HEK293 (cell line): ENCODE measurements around the gene MAN1B1.
A peak's percentile ranks its signal among the peaks of the same experiment; 100 is the strongest.

Source experiments
- CTCF ChIA-PET: fragments of 350-600 bp; formaldehyde crosslinking; extraction: SDS; loops from one replicate; lab custom pipeline; 2021; ENCODE audit warnings: antibody characterized with exemption; lab: Yijun Ruan, JAX
- POLR2A ChIA-PET: fragments of 300-600 bp; formaldehyde crosslinking; extraction: SDS; loops from one replicate; lab custom pipeline; 2020; ENCODE audit warnings: antibody characterized with exemption, inconsistent platforms; lab: Yijun Ruan, JAX
- H3K27ac ChIP-seq: fragments of 200-500 bp; sonication (Bioruptor generic); 2 replicates; pipeline ENCODE4 v1.5.1; 2014; ENCODE audit warnings: low read depth, low read length, control low read depth, inconsistent platforms; ENCODE audit errors: extremely low read depth
- H3K36me3 ChIP-seq, 2 experiments: fragments of 200-500 bp in 1 of 2; sonication (Bioruptor generic) in 1 of 2; 1 replicate in 1 of 2; 2 replicates in 1 of 2; pipeline ENCODE4 v1.5.1; 2014 to 2017; ENCODE audit warnings: inconsistent platforms in 2 of 2, low read length in 2 of 2; ENCODE audit not compliant: control insufficient read depth in 2 of 2, insufficient read depth in 1 of 2
- H3K4me1 ChIP-seq: fragments of 200-500 bp; sonication (Bioruptor generic); 2 replicates; pipeline ENCODE4 v1.5.1; 2014; ENCODE audit warnings: mild to moderate bottlenecking, low read length, inconsistent platforms; ENCODE audit not compliant: control insufficient read depth, insufficient read depth
- H3K4me3 ChIP-seq: 2 replicates; pipeline ENCODE4 v1.5.1; 2011; ENCODE audit warnings: low read depth, mild to moderate bottlenecking, control low read depth, low read length, moderate library complexity
- H3K9me3 ChIP-seq: fragments of 200-500 bp; sonication (Bioruptor generic); 2 replicates; pipeline ENCODE4 v1.5.1; 2014; ENCODE audit warnings: low read depth, low read length, inconsistent platforms; ENCODE audit not compliant: control insufficient read depth, insufficient read depth
- MEIS1 ChIP-seq: sonication (generic); formaldehyde crosslinking; IDR thresholded peaks from 2 replicates; pipeline ENCODE4 v1.8.1; 2022; ENCODE audit warnings: missing genetic modification reagents, mild to moderate bottlenecking, borderline replicate concordance
- SCRT2 ChIP-seq: fragments of 450-650 bp; formaldehyde crosslinking; IDR thresholded peaks from 2 replicates; pipeline ENCODE4 v1.5.1; 2016; ENCODE audit warnings: missing biosample characterization, missing genetic modification characterization
- SP3 ChIP-seq: fragments of 450-650 bp; formaldehyde crosslinking; IDR thresholded peaks from 2 replicates; pipeline ENCODE4 v1.5.1; 2016; ENCODE audit warnings: missing biosample characterization, missing genetic modification characterization
- ZFHX2 ChIP-seq: fragments of 450-650 bp; formaldehyde crosslinking; conservative IDR thresholded peaks from 2 replicates; pipeline ENCODE4 v1.5.1; 2016; ENCODE audit warnings: missing biosample characterization, missing genetic modification characterization
- ZNF10 ChIP-seq: fragments of 450-650 bp; formaldehyde crosslinking; IDR thresholded peaks from 2 replicates; pipeline ENCODE4 v1.5.1; 2017; ENCODE audit warnings: missing biosample characterization, missing genetic modification characterization
- ZNF155 ChIP-seq: fragments of 450-650 bp; formaldehyde crosslinking; IDR thresholded peaks from 2 replicates; pipeline ENCODE4 v1.5.1; 2016; ENCODE audit warnings: missing biosample characterization, missing genetic modification characterization
- ZNF274 ChIP-seq, 2 experiments: fragments of 200-500 bp in 1 of 2; fragments of 450-650 bp in 1 of 2; sonication (Bioruptor generic) in 1 of 2; formaldehyde crosslinking in 1 of 2; IDR thresholded peaks; 2 replicates each; pipeline versions ENCODE4 v1.5.1 to v1.6.1; 2014 to 2016; ENCODE audit warnings: borderline replicate concordance in 1 of 2, inconsistent platforms in 1 of 2, low read length in 1 of 2, missing biosample characterization in 1 of 2, missing genetic modification characterization in 1 of 2
- ZNF292 ChIP-seq: fragments of 450-650 bp; formaldehyde crosslinking; IDR thresholded peaks from 2 replicates; pipeline ENCODE4 v1.5.1; 2016; ENCODE audit warnings: low read depth, missing biosample characterization, missing genetic modification characterization, borderline replicate concordance
- ZNF426 ChIP-seq: fragments of 450-650 bp; formaldehyde crosslinking; IDR thresholded peaks from 2 replicates; pipeline ENCODE4 v1.5.1; 2017; ENCODE audit warnings: missing biosample characterization, missing genetic modification characterization, mild to moderate bottlenecking, inconsistent platforms, moderate library complexity
- ZNF510 ChIP-seq: fragments of 450-650 bp; formaldehyde crosslinking; IDR thresholded peaks from 2 replicates; pipeline ENCODE4 v1.5.1; 2018; ENCODE audit warnings: mild to moderate bottlenecking, missing genetic modification characterization, missing biosample characterization; ENCODE audit not compliant: insufficient replicate concordance
- ZNF558 ChIP-seq: fragments of 450-650 bp; formaldehyde crosslinking; IDR thresholded peaks from 2 replicates; pipeline ENCODE4 v1.5.1; 2016; ENCODE audit warnings: missing biosample characterization, missing genetic modification characterization
- ZNF571 ChIP-seq: fragments of 450-650 bp; formaldehyde crosslinking; IDR thresholded peaks from 2 replicates; pipeline ENCODE4 v1.5.0; 2017; ENCODE audit warnings: missing biosample characterization, missing genetic modification characterization
- ZNF585B ChIP-seq: fragments of 450-650 bp; formaldehyde crosslinking; IDR thresholded peaks from 2 replicates; pipeline ENCODE4 v1.5.1; 2016; ENCODE audit warnings: missing biosample characterization, missing genetic modification characterization
- ZNF629 ChIP-seq: fragments of 450-650 bp; formaldehyde crosslinking; IDR thresholded peaks from 2 replicates; pipeline ENCODE4 v1.5.1; 2017; ENCODE audit warnings: missing biosample characterization, missing genetic modification characterization
- ZNF707 ChIP-seq: fragments of 450-650 bp; formaldehyde crosslinking; IDR thresholded peaks from 2 replicates; pipeline ENCODE4 v1.5.1; 2016; ENCODE audit warnings: missing biosample characterization, missing genetic modification characterization
- ZNF837 ChIP-seq: fragments of 450-650 bp; formaldehyde crosslinking; IDR thresholded peaks from 2 replicates; pipeline ENCODE4 v1.5.1; 2016; ENCODE audit warnings: missing biosample characterization, missing genetic modification characterization
- TF ChIP-seq, protein P1 (sequence below): fragments of 450-650 bp; formaldehyde crosslinking; IDR thresholded peaks from 2 replicates; pipeline ENCODE4 v1.5.1; 2016; ENCODE audit warnings: missing biosample characterization, missing genetic modification characterization
- TF ChIP-seq, protein P2 (sequence below): fragments of 450-650 bp; formaldehyde crosslinking; IDR thresholded peaks from 2 replicates; pipeline ENCODE4 v1.5.1; 2017; ENCODE audit warnings: missing biosample characterization, missing genetic modification characterization
- TF ChIP-seq, protein P3 (sequence below): fragments of 450-650 bp; formaldehyde crosslinking; IDR thresholded peaks from 2 replicates; pipeline ENCODE4 v1.5.1; 2016; ENCODE audit warnings: missing biosample characterization, missing genetic modification characterization
- TF ChIP-seq, protein P4 (sequence below): fragments of 450-650 bp; formaldehyde crosslinking; IDR thresholded peaks from 2 replicates; pipeline ENCODE4 v1.5.1; 2016; ENCODE audit warnings: missing biosample characterization, missing genetic modification characterization
- TF ChIP-seq, protein P5 (sequence below): sonication (generic); formaldehyde crosslinking; IDR thresholded peaks from 2 replicates; pipeline ENCODE4 v1.8.1; 2022; ENCODE audit warnings: mild to moderate bottlenecking, moderate library complexity, missing genetic modification reagents
- TF ChIP-seq, protein P6 (sequence below): IDR thresholded peaks from 2 replicates; pipeline ENCODE4 v1.6.1; 2011; ENCODE audit warnings: mild to moderate bottlenecking, low read depth, low read length, borderline replicate concordance
- TF ChIP-seq, protein P7 (sequence below): fragments of 450-650 bp; formaldehyde crosslinking; conservative IDR thresholded peaks from 2 replicates; pipeline ENCODE4 v1.5.1; 2016; ENCODE audit warnings: low read depth, missing biosample characterization, missing genetic modification characterization

Gene MAN1B1

DNA sequence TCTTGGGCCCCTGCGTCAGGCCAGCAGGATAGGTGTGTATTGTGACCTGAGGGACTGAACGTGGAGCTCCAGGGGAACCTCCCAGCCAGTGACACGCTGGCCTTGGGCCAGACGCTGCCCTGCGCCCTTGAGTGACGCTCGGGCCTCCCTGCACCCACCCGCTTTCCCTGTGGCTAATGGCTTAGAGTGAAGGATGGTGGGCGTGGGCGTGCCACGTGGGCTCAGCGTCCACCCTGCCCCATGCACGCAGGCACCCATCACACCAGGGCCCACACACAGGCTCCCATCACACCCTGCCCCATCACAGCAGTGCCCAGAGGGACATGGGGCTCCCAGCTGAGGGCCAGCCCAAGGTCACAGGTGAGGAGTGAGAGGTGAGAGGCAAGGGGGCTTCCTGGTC is 49.8 kb upstream of the MAN1B1 start (continued):
- TF ChIP-seq ZNF571, result no peak
- TF ChIP-seq MEIS1, result no peak
- peak; percentile 95 for TF ChIP-seq ZFHX2 (tag by site-specific recombination)
- no peak for TF ChIP-seq ZNF558 (tag by site-specific recombination)
- TF ChIP-seq ZNF292 (tag by site-specific recombination), result no peak
- no peak for TF ChIP-seq ZNF426
- TF ChIP-seq, protein P1, sequence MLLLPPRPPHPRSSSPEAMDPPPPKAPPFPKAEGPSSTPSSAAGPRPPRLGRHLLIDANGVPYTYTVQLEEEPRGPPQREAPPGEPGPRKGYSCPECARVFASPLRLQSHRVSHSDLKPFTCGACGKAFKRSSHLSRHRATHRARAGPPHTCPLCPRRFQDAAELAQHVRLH (tag by site-specific recombination), result no peak
- TF ChIP-seq ZNF585B, result no peak
- TF ChIP-seq, protein P2, sequence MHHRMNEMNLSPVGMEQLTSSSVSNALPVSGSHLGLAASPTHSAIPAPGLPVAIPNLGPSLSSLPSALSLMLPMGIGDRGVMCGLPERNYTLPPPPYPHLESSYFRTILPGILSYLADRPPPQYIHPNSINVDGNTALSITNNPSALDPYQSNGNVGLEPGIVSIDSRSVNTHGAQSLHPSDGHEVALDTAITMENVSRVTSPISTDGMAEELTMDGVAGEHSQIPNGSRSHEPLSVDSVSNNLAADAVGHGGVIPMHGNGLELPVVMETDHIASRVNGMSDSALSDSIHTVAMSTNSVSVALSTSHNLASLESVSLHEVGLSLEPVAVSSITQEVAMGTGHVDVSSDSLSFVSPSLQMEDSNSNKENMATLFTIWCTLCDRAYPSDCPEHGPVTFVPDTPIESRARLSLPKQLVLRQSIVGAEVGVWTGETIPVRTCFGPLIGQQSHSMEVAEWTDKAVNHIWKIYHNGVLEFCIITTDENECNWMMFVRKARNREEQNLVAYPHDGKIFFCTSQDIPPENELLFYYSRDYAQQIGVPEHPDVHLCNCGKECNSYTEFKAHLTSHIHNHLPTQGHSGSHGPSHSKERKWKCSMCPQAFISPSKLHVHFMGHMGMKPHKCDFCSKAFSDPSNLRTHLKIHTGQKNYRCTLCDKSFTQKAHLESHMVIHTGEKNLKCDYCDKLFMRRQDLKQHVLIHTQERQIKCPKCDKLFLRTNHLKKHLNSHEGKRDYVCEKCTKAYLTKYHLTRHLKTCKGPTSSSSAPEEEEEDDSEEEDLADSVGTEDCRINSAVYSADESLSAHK, result no peak
- TF ChIP-seq, protein P3, sequence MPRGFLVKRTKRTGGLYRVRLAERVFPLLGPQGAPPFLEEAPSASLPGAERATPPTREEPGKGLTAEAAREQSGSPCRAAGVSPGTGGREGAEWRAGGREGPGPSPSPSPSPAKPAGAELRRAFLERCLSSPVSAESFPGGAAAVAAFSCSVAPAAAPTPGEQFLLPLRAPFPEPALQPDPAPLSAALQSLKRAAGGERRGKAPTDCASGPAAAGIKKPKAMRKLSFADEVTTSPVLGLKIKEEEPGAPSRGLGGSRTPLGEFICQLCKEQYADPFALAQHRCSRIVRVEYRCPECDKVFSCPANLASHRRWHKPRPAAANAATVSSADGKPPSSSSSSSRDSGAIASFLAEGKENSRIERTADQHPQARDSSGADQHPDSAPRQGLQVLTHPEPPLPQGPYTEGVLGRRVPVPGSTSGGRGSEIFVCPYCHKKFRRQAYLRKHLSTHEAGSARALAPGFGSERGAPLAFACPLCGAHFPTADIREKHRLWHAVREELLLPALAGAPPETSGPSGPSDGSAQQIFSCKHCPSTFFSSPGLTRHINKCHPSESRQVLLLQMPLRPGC (tag by site-specific recombination), result no peak
- TF ChIP-seq, protein P4, sequence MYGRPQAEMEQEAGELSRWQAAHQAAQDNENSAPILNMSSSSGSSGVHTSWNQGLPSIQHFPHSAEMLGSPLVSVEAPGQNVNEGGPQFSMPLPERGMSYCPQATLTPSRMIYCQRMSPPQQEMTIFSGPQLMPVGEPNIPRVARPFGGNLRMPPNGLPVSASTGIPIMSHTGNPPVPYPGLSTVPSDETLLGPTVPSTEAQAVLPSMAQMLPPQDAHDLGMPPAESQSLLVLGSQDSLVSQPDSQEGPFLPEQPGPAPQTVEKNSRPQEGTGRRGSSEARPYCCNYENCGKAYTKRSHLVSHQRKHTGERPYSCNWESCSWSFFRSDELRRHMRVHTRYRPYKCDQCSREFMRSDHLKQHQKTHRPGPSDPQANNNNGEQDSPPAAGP, result no peak
- no peak for TF ChIP-seq ZNF155
- TF ChIP-seq SP3 (tag by site-specific recombination), result no peak
- no peak for TF ChIP-seq ZNF274 (IDR thresholded peaks at IDR 0.05; ENCODE audit: low read length)
- no peak for TF ChIP-seq ZNF274 (tag by site-specific recombination; IDR thresholded peaks at IDR 0.05; ENCODE audit: borderline replicate concordance)
- TF ChIP-seq SCRT2 (tag by site-specific recombination), result no peak
- no peak for TF ChIP-seq ZNF837
- TF ChIP-seq, protein P5, sequence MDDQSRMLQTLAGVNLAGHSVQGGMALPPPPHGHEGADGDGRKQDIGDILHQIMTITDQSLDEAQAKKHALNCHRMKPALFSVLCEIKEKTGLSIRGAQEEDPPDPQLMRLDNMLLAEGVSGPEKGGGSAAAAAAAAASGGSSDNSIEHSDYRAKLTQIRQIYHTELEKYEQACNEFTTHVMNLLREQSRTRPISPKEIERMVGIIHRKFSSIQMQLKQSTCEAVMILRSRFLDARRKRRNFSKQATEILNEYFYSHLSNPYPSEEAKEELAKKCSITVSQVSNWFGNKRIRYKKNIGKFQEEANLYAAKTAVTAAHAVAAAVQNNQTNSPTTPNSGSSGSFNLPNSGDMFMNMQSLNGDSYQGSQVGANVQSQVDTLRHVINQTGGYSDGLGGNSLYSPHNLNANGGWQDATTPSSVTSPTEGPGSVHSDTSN (CRISPR knock-in tag), result no peak
- TF ChIP-seq ZNF629 (tag by site-specific recombination), result no peak
- TF ChIP-seq ZNF707 (tag by site-specific recombination), result no peak
- TF ChIP-seq, protein P6, sequence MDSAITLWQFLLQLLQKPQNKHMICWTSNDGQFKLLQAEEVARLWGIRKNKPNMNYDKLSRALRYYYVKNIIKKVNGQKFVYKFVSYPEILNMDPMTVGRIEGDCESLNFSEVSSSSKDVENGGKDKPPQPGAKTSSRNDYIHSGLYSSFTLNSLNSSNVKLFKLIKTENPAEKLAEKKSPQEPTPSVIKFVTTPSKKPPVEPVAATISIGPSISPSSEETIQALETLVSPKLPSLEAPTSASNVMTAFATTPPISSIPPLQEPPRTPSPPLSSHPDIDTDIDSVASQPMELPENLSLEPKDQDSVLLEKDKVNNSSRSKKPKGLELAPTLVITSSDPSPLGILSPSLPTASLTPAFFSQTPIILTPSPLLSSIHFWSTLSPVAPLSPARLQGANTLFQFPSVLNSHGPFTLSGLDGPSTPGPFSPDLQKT, result no peak

DNA sequence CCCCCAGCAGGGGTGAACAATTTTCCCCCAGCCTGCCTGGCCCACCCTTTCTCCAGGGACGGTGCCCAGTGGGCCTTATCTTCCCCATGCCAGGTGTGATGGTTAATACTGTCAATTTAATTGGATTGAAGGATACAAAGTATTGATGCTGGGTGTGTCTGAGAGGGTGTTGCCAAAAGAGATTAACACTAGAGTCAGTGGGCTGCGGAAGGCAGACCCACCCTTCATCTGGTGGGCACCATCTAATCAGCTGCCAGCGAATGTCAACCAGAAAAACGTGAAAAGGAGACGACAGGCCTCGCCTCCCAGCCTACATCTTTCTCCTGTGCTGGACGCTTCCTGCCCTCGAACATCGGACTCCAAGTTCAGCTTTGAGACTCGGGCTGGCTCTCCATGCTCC is 49.3 kb upstream of the MAN1B1 start:
- CTCF ChIA-PET, result interaction anchor here (0.6 to 5.3 kb wide), 11 partner anchors 8 to 895 kb away, joined by 3 to 119 read pairs (median 6); partner anchors contain the start of genes ABCA2, AJM1, C8G and FBXW5
- POLR2A ChIA-PET, result no interaction called here
- TF ChIP-seq, protein P7, sequence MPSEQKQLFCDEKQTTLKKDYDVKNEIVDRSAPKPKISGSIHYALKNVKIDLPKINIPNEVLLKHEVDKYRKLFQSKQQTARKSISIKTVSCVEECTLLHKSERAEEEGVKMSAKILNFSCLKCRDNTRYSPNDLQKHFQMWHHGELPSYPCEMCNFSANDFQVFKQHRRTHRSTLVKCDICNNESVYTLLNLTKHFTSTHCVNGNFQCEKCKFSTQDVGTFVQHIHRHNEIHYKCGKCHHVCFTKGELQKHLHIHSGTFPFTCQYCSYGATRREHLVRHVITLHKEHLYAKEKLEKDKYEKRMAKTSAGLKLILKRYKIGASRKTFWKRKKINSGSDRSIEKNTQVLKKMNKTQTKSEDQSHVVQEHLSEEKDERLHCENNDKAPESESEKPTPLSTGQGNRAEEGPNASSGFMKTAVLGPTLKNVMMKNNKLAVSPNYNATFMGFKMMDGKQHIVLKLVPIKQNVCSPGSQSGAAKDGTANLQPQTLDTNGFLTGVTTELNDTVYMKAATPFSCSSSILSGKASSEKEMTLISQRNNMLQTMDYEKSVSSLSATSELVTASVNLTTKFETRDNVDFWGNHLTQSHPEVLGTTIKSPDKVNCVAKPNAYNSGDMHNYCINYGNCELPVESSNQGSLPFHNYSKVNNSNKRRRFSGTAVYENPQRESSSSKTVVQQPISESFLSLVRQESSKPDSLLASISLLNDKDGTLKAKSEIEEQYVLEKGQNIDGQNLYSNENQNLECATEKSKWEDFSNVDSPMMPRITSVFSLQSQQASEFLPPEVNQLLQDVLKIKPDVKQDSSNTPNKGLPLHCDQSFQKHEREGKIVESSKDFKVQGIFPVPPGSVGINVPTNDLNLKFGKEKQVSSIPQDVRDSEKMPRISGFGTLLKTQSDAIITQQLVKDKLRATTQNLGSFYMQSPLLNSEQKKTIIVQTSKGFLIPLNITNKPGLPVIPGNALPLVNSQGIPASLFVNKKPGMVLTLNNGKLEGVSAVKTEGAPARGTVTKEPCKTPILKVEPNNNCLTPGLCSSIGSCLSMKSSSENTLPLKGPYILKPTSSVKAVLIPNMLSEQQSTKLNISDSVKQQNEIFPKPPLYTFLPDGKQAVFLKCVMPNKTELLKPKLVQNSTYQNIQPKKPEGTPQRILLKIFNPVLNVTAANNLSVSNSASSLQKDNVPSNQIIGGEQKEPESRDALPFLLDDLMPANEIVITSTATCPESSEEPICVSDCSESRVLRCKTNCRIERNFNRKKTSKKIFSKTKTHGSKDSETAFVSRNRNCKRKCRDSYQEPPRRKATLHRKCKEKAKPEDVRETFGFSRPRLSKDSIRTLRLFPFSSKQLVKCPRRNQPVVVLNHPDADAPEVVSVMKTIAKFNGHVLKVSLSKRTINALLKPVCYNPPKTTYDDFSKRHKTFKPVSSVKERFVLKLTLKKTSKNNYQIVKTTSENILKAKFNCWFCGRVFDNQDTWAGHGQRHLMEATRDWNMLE (tag by site-specific recombination), result no peak
- TF ChIP-seq ZNF10 (peak; percentile 92), ZNF510 (tag by site-specific recombination) (no peak)
- peaks cover 0 to 30% of the 10 kb centered on the region in 2 experiments; a peak in 1 of 3 replicates for H3K36me3 ChIP-seq
- no peak overlapping the region for H3K4me3 ChIP-seq
- H3K27ac ChIP-seq, result no peak overlapping the region
- H3K9me3 ChIP-seq, result no peaks in the 10 kb centered on the region
- H3K4me1 ChIP-seq, result no peaks in the 10 kb centered on the region
